GM23338 (cell line): ENCODE results near the gene EFTUD2.

Source experiments
- EZH2phosphoT487 ChIP-seq: fragments of 200-600 bp; sonication (generic); IDR thresholded peaks from one replicate; pipeline ENCODE4 v1.8.1; 2018; ENCODE audit warnings: antibody characterized with exemption; ENCODE audit not compliant: unreplicated experiment
- TF ChIP-seq, protein P1 (sequence below), 2 experiments: fragments of 200-600 bp in 1 of 2; sonication (generic) in 1 of 2; conservative IDR thresholded peaks; 2 replicates each; pipeline versions ENCODE4 v1.5.1 to v1.6.1; 2016 to 2017; ENCODE audit warnings: antibody characterized with exemption in 2 of 2, low read depth in 2 of 2, mild to moderate bottlenecking in 2 of 2, moderate library complexity in 1 of 2
- TF ChIP-seq, protein P2 (sequence below): IDR thresholded peaks from one replicate; pipeline ENCODE4 v1.6.1; 2018; ENCODE audit warnings: antibody characterized with exemption; ENCODE audit not compliant: unreplicated experiment
- TF ChIP-seq, protein P3 (sequence below): IDR thresholded peaks from 2 replicates; pipeline ENCODE4 v1.6.1; 2016; ENCODE audit warnings: antibody characterized with exemption

DNA sequence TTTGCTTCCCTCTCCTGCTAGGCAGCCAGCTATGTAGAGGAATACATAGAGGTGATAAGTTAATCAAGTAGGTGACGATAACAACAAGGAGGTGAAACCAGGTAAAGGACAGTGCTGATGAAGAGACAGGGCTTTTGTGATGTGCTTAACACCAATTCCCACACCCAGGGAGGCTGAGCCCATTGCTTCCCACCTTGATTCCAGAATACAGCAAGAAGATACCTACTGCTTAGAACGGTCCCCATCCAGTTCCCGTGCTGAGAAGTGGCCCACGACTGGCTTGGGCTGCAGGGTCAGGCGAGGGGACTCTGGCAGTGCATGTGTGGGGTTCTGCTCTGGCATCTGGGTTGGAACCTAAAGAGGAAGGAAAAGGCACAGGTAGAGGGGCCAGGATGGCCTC, 32.1 kb upstream of the EFTUD2 start:
- TF ChIP-seq, protein P1, sequence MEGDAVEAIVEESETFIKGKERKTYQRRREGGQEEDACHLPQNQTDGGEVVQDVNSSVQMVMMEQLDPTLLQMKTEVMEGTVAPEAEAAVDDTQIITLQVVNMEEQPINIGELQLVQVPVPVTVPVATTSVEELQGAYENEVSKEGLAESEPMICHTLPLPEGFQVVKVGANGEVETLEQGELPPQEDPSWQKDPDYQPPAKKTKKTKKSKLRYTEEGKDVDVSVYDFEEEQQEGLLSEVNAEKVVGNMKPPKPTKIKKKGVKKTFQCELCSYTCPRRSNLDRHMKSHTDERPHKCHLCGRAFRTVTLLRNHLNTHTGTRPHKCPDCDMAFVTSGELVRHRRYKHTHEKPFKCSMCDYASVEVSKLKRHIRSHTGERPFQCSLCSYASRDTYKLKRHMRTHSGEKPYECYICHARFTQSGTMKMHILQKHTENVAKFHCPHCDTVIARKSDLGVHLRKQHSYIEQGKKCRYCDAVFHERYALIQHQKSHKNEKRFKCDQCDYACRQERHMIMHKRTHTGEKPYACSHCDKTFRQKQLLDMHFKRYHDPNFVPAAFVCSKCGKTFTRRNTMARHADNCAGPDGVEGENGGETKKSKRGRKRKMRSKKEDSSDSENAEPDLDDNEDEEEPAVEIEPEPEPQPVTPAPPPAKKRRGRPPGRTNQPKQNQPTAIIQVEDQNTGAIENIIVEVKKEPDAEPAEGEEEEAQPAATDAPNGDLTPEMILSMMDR (conservative IDR thresholded peaks at IDR 0.05; ENCODE audit: low read depth in 2 of 2): no peak
- TF ChIP-seq, protein P2, sequence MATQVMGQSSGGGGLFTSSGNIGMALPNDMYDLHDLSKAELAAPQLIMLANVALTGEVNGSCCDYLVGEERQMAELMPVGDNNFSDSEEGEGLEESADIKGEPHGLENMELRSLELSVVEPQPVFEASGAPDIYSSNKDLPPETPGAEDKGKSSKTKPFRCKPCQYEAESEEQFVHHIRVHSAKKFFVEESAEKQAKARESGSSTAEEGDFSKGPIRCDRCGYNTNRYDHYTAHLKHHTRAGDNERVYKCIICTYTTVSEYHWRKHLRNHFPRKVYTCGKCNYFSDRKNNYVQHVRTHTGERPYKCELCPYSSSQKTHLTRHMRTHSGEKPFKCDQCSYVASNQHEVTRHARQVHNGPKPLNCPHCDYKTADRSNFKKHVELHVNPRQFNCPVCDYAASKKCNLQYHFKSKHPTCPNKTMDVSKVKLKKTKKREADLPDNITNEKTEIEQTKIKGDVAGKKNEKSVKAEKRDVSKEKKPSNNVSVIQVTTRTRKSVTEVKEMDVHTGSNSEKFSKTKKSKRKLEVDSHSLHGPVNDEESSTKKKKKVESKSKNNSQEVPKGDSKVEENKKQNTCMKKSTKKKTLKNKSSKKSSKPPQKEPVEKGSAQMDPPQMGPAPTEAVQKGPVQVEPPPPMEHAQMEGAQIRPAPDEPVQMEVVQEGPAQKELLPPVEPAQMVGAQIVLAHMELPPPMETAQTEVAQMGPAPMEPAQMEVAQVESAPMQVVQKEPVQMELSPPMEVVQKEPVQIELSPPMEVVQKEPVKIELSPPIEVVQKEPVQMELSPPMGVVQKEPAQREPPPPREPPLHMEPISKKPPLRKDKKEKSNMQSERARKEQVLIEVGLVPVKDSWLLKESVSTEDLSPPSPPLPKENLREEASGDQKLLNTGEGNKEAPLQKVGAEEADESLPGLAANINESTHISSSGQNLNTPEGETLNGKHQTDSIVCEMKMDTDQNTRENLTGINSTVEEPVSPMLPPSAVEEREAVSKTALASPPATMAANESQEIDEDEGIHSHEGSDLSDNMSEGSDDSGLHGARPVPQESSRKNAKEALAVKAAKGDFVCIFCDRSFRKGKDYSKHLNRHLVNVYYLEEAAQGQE: no peak
- TF ChIP-seq, protein P3, sequence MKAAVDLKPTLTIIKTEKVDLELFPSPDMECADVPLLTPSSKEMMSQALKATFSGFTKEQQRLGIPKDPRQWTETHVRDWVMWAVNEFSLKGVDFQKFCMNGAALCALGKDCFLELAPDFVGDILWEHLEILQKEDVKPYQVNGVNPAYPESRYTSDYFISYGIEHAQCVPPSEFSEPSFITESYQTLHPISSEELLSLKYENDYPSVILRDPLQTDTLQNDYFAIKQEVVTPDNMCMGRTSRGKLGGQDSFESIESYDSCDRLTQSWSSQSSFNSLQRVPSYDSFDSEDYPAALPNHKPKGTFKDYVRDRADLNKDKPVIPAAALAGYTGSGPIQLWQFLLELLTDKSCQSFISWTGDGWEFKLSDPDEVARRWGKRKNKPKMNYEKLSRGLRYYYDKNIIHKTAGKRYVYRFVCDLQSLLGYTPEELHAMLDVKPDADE: no peak
- no peak for TF ChIP-seq EZH2phosphoT487
